Measurements from ENCODE around the gene NLN.

DNA sequence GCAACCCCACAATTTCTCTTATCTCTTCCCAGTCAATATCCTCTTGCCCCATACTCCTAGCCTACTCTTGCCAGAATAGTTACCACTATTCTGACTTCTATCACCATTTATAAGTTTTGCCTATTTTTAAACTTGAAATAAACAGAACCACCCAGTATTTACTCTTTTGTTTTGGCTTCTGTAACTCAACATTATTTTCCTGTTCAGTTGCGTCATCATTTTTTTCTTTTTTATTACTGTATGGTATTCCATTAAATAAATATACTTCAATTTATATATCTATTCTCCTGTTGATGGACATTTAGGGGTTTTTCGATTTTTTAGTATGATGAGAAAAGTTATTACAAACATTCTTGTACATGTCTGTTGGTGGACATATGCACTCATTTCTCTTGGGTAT, 141.7 kb downstream of the NLN start:
- TF ChIP-seq CTCF (IDR thresholded peaks at IDR 0.05): no peak
- TF ChIP-seq POLR2AphosphoS5 (IDR thresholded peaks at IDR 0.05): no peak
- TF ChIP-seq EP300 (IDR thresholded peaks at IDR 0.05): no peak
